Measurements from ENCODE around the gene PDE7B. TPM values are rescaled to one million over a fixed set of nuclear protein-coding genes. Genes with fewer than 3 reads are reported as not detected.
"Not testable (repeated sequence)": the region's sequence is repeated elsewhere in the genome, so short reads cannot be mapped to it uniquely, and the experiment has no call there.

Gene PDE7B
- total and polyA plus RNA-seq, 2 donors from 2014 or later = 4.6 to 15.4 TPM

GRCh38 chr6:136136274-136136673 is 284.8 kb downstream of the PDE7B start:
- no peaks in the 10 kb centered on the region for H3K27me3 ChIP-seq (ENCODE audit: control insufficient read depth, insufficient read depth, low read length)
- peaks cover 0 to 4% (median 0%) of the 10 kb centered on the region in 3 donors for H3K4me1 ChIP-seq (ENCODE audit: control insufficient read depth in 2 of 3, insufficient read depth in 2 of 3, low read depth in 1 of 3, low read length in 3 of 3)
- H3K9me3 ChIP-seq (ENCODE audit: control insufficient read depth in 2 of 3, insufficient read depth in 1 of 3, low read length in 3 of 3) = no peaks in the 10 kb centered on the region
- H3K27ac ChIP-seq (ENCODE audit: low read depth in 2 of 2, low read length in 2 of 2) = no peak overlapping the region
- no peak for TF ChIP-seq CTCF (IDR thresholded peaks at IDR 0.05; ENCODE audit: borderline replicate concordance, extremely low read depth, insufficient read depth)
- H3K36me3 ChIP-seq (ENCODE audit: control insufficient read depth in 2 of 3, insufficient read depth in 3 of 3, low read length in 3 of 3) = no peaks in the 10 kb centered on the region
- no peak overlapping the region for H3K9ac ChIP-seq (ENCODE audit: low read length in 3 of 3)
- H3K4me3 ChIP-seq (ENCODE audit: low read length in 3 of 3) = no peak overlapping the region
- intact Hi-C loops (cut with DNase I) = no loop called here
- DNase-seq = no peak
- FAIRE-seq = no peak

- Histone ChIP-seq H3K9me3 (ENCODE audit: control insufficient read depth in 2 of 3, insufficient read depth in 1 of 3, low read length in 3 of 3) (no peaks in the 10 kb centered on the region), H3K27ac (ENCODE audit: low read depth in 2 of 2, low read length in 2 of 2) (no peak overlapping the region), H3K4me3 (ENCODE audit: low read length in 3 of 3) (no peak overlapping the region), H3K9ac (ENCODE audit: low read length in 3 of 3) (no peak overlapping the region), H3K36me3 (ENCODE audit: control insufficient read depth in 2 of 3, insufficient read depth in 3 of 3, low read length in 3 of 3) (no peaks in the 10 kb centered on the region), H3K27me3 (ENCODE audit: control insufficient read depth, insufficient read depth, low read length) (no peaks in the 10 kb centered on the region), H3K4me1 (ENCODE audit: control insufficient read depth in 2 of 3, insufficient read depth in 2 of 3, low read depth in 1 of 3, low read length in 3 of 3) (peaks cover 0 to 4% (median 0%) of the 10 kb centered on the region in 3 donors)
- no peak for TF ChIP-seq CTCF (IDR thresholded peaks at IDR 0.05; ENCODE audit: borderline replicate concordance, extremely low read depth, insufficient read depth)
- intact Hi-C loops (cut with DNase I) = no loop called here
- FAIRE-seq = no peak
- DNase-seq = no peak
Measured at GRCh38 chr6:136137008-136137692, 285.6 kb downstream of the PDE7B start.

GRCh38 chr6:136137739-136138402 is 286.4 kb downstream of the PDE7B start:
- no peak overlapping the region for H3K27ac ChIP-seq (ENCODE audit: low read depth in 2 of 2, low read length in 2 of 2)
- intact Hi-C loops (cut with DNase I) = no loop called here
- H3K4me1 ChIP-seq (ENCODE audit: control insufficient read depth in 2 of 3, insufficient read depth in 2 of 3, low read depth in 1 of 3, low read length in 3 of 3) = peaks cover 0 to 4% (median 0%) of the 10 kb centered on the region in 3 donors
- TF ChIP-seq CTCF (IDR thresholded peaks at IDR 0.05; ENCODE audit: borderline replicate concordance, extremely low read depth, insufficient read depth) = no peak
- H3K4me3 ChIP-seq (ENCODE audit: low read length in 3 of 3) = no peak overlapping the region
- no peaks in the 10 kb centered on the region for H3K36me3 ChIP-seq (ENCODE audit: control insufficient read depth in 2 of 3, insufficient read depth in 3 of 3, low read length in 3 of 3)
- no peaks in the 10 kb centered on the region for H3K27me3 ChIP-seq (ENCODE audit: control insufficient read depth, insufficient read depth, low read length)
- H3K9me3 ChIP-seq (ENCODE audit: control insufficient read depth in 2 of 3, insufficient read depth in 1 of 3, low read length in 3 of 3) = no peaks in the 10 kb centered on the region
- DNase-seq = no peak
- no peak for FAIRE-seq
- no peak overlapping the region for H3K9ac ChIP-seq (ENCODE audit: low read length in 3 of 3)

GRCh38 chr6:136139111-136139510 is 287.6 kb downstream of the PDE7B start:
- H3K4me1 ChIP-seq (ENCODE audit: control insufficient read depth in 2 of 3, insufficient read depth in 2 of 3, low read depth in 1 of 3, low read length in 3 of 3); H3K27me3 ChIP-seq (ENCODE audit: control insufficient read depth, insufficient read depth, low read length); H3K9ac ChIP-seq (ENCODE audit: low read length in 3 of 3); FAIRE-seq; H3K9me3 ChIP-seq (ENCODE audit: control insufficient read depth in 2 of 3, insufficient read depth in 1 of 3, low read length in 3 of 3); intact Hi-C loops (cut with DNase I); H3K36me3 ChIP-seq (ENCODE audit: control insufficient read depth in 2 of 3, insufficient read depth in 3 of 3, low read length in 3 of 3); DNase-seq; H3K27ac ChIP-seq (ENCODE audit: low read depth in 2 of 2, low read length in 2 of 2); H3K4me3 ChIP-seq (ENCODE audit: low read length in 3 of 3): not testable (repeated sequence)

All from kidney (tissue), 14 donors.